ENCODE measurements around the gene NFIC.

- TF ChIP-seq CTCF (IDR thresholded peaks at IDR 0.05) = no peak
- TF ChIP-seq POLR2A (IDR thresholded peaks at IDR 0.05) = no peak
Measured at GRCh38 chr19:3333662-3334061, 32.7 kb upstream of the NFIC start.

Measured in Peyer's patch (tissue), 4 donors.